Heart left ventricle (tissue), 16 donors: ENCODE data around the gene RBM5. TPM values are rescaled to one million over a fixed set of nuclear protein-coding genes. Genes with fewer than 3 reads are reported as not detected.

Source experiments
- ATAC-seq, 4 donors: fragments of 200-7000 bp; cut with Tn5 transposase; one replicate each; pipeline ENCODE4 v1.9.1; 2020 to 2022; ENCODE audit warnings: moderate library complexity in 4 of 4, mild to moderate bottlenecking in 3 of 4, moderate number of reproducible peaks in 1 of 4
- DNase-seq, 5 donors: peaks; one replicate each; pipeline ENCODE4 v3.0.0-alpha.2; 2020
- H3K27ac ChIP-seq, 12 donors: fragments of 200-600 bp; sonication (generic) in 4 of 12; one replicate each; pipeline versions ENCODE4 v1.5.0 to v1.8.0; 2016 to 2022; ENCODE audit warnings: mild to moderate bottlenecking in 2 of 12
- H3K27me3 ChIP-seq, 9 donors: fragments of 200-600 bp; sonication (generic) in 2 of 9; one replicate each; pipeline versions ENCODE4 v1.5.1 to v1.8.0; 2016 to 2022; ENCODE audit warnings: mild to moderate bottlenecking in 3 of 9
- H3K36me3 ChIP-seq, 9 donors: fragments of 200-600 bp; sonication (generic) in 2 of 9; one replicate each; pipeline versions ENCODE4 v1.5.0 to v1.8.0; 2018 to 2022; ENCODE audit warnings: mild to moderate bottlenecking in 2 of 9
- H3K4me1 ChIP-seq, 12 donors: fragments of 200-600 bp; sonication (generic) in 4 of 12; one replicate each; pipeline versions ENCODE4 v1.5.0 to v1.8.0; 2016 to 2022; ENCODE audit warnings: mild to moderate bottlenecking in 3 of 12
- H3K4me3 ChIP-seq, 12 donors: fragments of 200-600 bp; sonication (generic) in 4 of 12; one replicate each; pipeline versions ENCODE4 v1.5.0 to v1.8.0; 2017 to 2022; ENCODE audit warnings: mild to moderate bottlenecking in 9 of 12, moderate library complexity in 4 of 12
- H3K9me3 ChIP-seq, 12 donors: fragments of 200-600 bp; sonication (generic) in 4 of 12; one replicate each; pipeline versions ENCODE4 v1.5.0 to v1.8.0; 2016 to 2022; ENCODE audit warnings: mild to moderate bottlenecking in 1 of 12
- CTCF ChIP-seq, 12 donors: fragments of 200-600 bp; sonication (generic) in 4 of 12; IDR thresholded peaks; one replicate each; pipeline versions ENCODE4 v1.5.0 to v1.8.0; 2018 to 2022; ENCODE audit warnings: antibody characterized with exemption in 12 of 12, mild to moderate bottlenecking in 5 of 12
- POLR2A ChIP-seq, 2 donors: fragments of 450-650 bp; IDR thresholded peaks; one replicate each; pipeline ENCODE4 v1.6.1; 2017; ENCODE audit warnings: antibody characterized with exemption in 2 of 2, mild to moderate bottlenecking in 2 of 2, moderate library complexity in 2 of 2
- WGBS, 4 donors: extraction: QIAGEN DNeasy Blood & Tissue Kit in 2 of 4; methylation state at CpG; one replicate each; pipeline versions ENCODE4 v1.1.5 to v1.1.7; 2013 to 2018; 5-methylcytosine and 5-hydroxymethylcytosine counted together
- intact Hi-C, 10 donors: fragments of 100-400 bp; cut with DNase I; formaldehyde crosslinking; loops; one replicate each; pipeline versions ENCODE4 v1.11.1 to v1.14.2; 2022
- polyA plus RNA-seq, 2 donors: library from polyadenylated mRNA; stranded (reverse); fragments of 200-250 nt; gene quantifications; one replicate each; pipeline ENCODE4 v1.2.3, GENCODE V29; 2013
- total RNA-seq, 9 donors: library from RNA; depleted of rRNA in 2 of 9; stranded (reverse); fragments of >200 nt in 2 of 9; fragmentation: NEBNext Ultra II Directional in 3 of 9; extraction: Animal tissue kit (Norgen Biotek cat#: 25700) in 3 of 9; gene quantifications; one replicate each; pipeline versions ENCODE4 v1.1.0 to v1.2.4, GENCODE V29; 2016 to 2023
- donor health status: ischemic (EF 13 %, LVEDD 7.1; RV severe dilation, severe dysfunction).
- donor health status: healthy with polysubstance abuse.
- donor health status: DM: no; HTN: yes; CAD: no.
- donor health status: DM: no; HTN: no; CAD: no.
- donor health status: ischemic (EF 25% LVEDD 6.9; RV normal size, moderate dysfunction).
- donor health status: ischemic (EF 25% LVEDD 5.7; RV mildly dilated, moderate dysfunction).
- donor health status: healthy.
- donor health status: DM: yes; HTN: yes; CAD: no.
- donor health status: ischemic (EF 35%, LVEDD 5.7; RV mildly dilated, moderate dysfunction).
- donor health status: nonischemic (EF 11% LVEDD 7.7; RV severe dilation, severe dysfunction).
- donor health status: DM: yes; HTN: yes; CAD: no.
- donor health status: PGD.
- donor health status: ischemic (EF 29% LVEDD 5.4; RV normal size, mild dysfunction).
- donor health status: nonischemic (EF 23%, LVEDD 6.1; RV moderate dilation, normal function).

Gene RBM5
- total and polyA plus RNA-seq, 11 donors, result 32.5 to 77.3 (median 52.2) TPM

GRCh38 chr3:50147861-50148260 is 59.1 kb downstream of the RBM5 start:
- Histone ChIP-seq H3K27ac (no peak overlapping the region), H3K4me1 (no peaks in the 10 kb centered on the region), H3K4me3 (no peak overlapping the region), H3K27me3 (no peaks in the 10 kb centered on the region), H3K9me3 (no peaks in the 10 kb centered on the region), H3K36me3 (no peaks in the 10 kb centered on the region)
- TF ChIP-seq POLR2A (IDR thresholded peaks at IDR 0.05) (no peak), CTCF (IDR thresholded peaks at IDR 0.05) (no peak)
- intact Hi-C loops, result no loop called here
- 67 to 89% (median 72%) methylated on average over 3 to 6 of the region's 6 CpGs for WGBS, 4 donors
- DNase-seq, result no peak
- ATAC-seq, result no peak

DNA sequence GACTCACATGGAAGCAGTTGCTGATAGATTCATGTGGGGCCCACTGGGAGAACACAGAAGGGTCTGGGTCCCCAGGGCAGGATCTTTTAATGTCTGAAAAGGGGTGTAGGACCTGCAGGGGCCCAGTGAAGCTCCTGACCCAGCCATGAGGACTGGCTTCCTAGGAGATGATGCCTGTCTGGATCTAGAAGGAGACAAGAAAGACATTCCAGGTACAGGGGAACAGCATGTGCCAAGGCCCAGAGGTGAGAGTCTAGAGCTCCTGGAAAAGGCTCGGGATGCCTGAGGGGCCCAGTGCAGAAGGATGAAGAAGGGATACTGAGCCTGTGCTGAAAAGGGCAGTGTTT is 61.7 kb downstream of the RBM5 start:
- ATAC-seq, result no peak
- no peak overlapping the region for H3K27ac ChIP-seq

GRCh38 chr3:50150863-50151686 is 62.4 kb downstream of the RBM5 start:
- no peaks in the 10 kb centered on the region for H3K9me3 ChIP-seq
- 88 to 89% (median 88%) methylated on average over 11 to 18 of the region's 18 CpGs for WGBS, 4 donors
- intact Hi-C loops, result no loop called here
- no peak overlapping the region for H3K27ac ChIP-seq
- no peak overlapping the region for H3K4me3 ChIP-seq
- no peak for ATAC-seq
- TF ChIP-seq CTCF (IDR thresholded peaks at IDR 0.05) (no peak), POLR2A (IDR thresholded peaks at IDR 0.05) (no peak)
- peaks cover 0 to 17% (median 0%) of the 10 kb centered on the region in 9 donors for H3K27me3 ChIP-seq
- H3K4me1 ChIP-seq, result peaks cover 0 to 18% (median 7%) of the 10 kb centered on the region in 12 donors
- DNase-seq, result no peak
- H3K36me3 ChIP-seq, result no peaks in the 10 kb centered on the region

More for the DNA sequence above, 61.7 kb downstream of the RBM5 start:
- Histone ChIP-seq H3K4me1 (peaks cover 0 to 11% (median 5%) of the 10 kb centered on the region in 12 donors), H3K9me3 (no peaks in the 10 kb centered on the region), H3K36me3 (no peaks in the 10 kb centered on the region), H3K27me3 (peaks cover 0 to 10% (median 0%) of the 10 kb centered on the region in 9 donors), H3K4me3 (no peak overlapping the region)
- intact Hi-C loops, result no loop called here
- TF ChIP-seq POLR2A (IDR thresholded peaks at IDR 0.05) (no peak), CTCF (IDR thresholded peaks at IDR 0.05) (no peak)
- DNase-seq, result no peak
- 88 to 98% (median 93%) methylated on average over 1 of the region's 1 CpG for WGBS, 4 donors

- ATAC-seq, result no peak
- H3K9me3 ChIP-seq, result no peaks in the 10 kb centered on the region
- no peak overlapping the region for H3K27ac ChIP-seq
- 76 to 89% (median 81%) methylated on average over 4 to 5 of the region's 5 CpGs for WGBS, 4 donors
- TF ChIP-seq POLR2A (IDR thresholded peaks at IDR 0.05) (no peak), CTCF (IDR thresholded peaks at IDR 0.05) (no peak)
- peaks cover 0 to 23% (median 0%) of the 10 kb centered on the region in 9 donors for H3K27me3 ChIP-seq
- intact Hi-C loops, result loop anchor here in 1 of 10 donors (2.0 kb wide), 1 partner anchor 29 kb away; no protein-coding TSS in a partner anchor
- DNase-seq, result no peak
- H3K36me3 ChIP-seq, result no peaks in the 10 kb centered on the region
- H3K4me1 ChIP-seq, result peaks cover 0 to 25% (median 7%) of the 10 kb centered on the region in 12 donors
- no peak overlapping the region for H3K4me3 ChIP-seq
Observed at GRCh38 chr3:50151728-50152127, 63.0 kb downstream of the RBM5 start.
